ENCODE data around the gene PTPRO.

DNA sequence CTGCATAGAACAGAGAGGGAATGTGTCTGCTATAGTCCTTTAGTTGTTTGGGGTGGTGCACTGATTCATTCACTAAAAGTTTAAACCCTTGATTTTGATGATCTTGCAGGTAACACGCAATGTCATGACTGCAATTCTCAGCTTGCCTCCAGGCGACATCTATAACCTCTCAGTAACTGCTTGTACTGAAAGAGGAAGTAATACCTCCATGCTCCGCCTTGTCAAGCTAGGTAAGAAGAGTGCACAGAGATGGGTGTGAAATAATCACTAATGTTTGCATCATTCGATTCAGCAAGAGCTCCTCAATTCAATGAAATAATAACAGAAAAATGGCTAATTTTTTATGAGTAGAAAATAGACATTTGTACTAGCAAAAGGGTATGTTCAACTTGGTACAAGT, 203.7 kb downstream of the PTPRO start:
- no peak for TF ChIP-seq POLR2A (IDR thresholded peaks at IDR 0.05)
- TF ChIP-seq, protein P1, sequence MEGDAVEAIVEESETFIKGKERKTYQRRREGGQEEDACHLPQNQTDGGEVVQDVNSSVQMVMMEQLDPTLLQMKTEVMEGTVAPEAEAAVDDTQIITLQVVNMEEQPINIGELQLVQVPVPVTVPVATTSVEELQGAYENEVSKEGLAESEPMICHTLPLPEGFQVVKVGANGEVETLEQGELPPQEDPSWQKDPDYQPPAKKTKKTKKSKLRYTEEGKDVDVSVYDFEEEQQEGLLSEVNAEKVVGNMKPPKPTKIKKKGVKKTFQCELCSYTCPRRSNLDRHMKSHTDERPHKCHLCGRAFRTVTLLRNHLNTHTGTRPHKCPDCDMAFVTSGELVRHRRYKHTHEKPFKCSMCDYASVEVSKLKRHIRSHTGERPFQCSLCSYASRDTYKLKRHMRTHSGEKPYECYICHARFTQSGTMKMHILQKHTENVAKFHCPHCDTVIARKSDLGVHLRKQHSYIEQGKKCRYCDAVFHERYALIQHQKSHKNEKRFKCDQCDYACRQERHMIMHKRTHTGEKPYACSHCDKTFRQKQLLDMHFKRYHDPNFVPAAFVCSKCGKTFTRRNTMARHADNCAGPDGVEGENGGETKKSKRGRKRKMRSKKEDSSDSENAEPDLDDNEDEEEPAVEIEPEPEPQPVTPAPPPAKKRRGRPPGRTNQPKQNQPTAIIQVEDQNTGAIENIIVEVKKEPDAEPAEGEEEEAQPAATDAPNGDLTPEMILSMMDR (IDR thresholded peaks at IDR 0.05): no peak

Data from body of pancreas (tissue), 4 donors.